Vagina (tissue), 2 donors: ENCODE measurements around the gene ISYNA1. TPM values are rescaled to one million over a fixed set of nuclear protein-coding genes. Genes with fewer than 3 reads are reported as not detected.

Experiments
- DNase-seq, 2 donors: peaks; one replicate each; pipeline ENCODE4 v3.0.0-alpha.2; 2017; ENCODE audit errors: extremely low spot score in 2 of 2
- H3K27ac ChIP-seq: fragments of 200-600 bp; sonication (generic); one replicate; pipeline ENCODE4 v1.5.1; 2019
- H3K27me3 ChIP-seq: fragments of 200-600 bp; sonication (generic); one replicate; pipeline ENCODE4 v1.5.1; 2019
- H3K36me3 ChIP-seq, 2 donors: fragments of 200-600 bp; sonication (generic); one replicate each; pipeline ENCODE4 v1.5.1; 2017 to 2019
- H3K4me1 ChIP-seq: fragments of 200-600 bp; sonication (generic); one replicate; pipeline ENCODE4 v1.5.1; 2019
- H3K4me3 ChIP-seq, 2 donors: fragments of 200-600 bp; sonication (generic); 1 replicate in 1 of 2; 2 replicates in 1 of 2; pipeline ENCODE4 v1.5.1; 2016 to 2019
- H3K9me3 ChIP-seq: fragments of 200-600 bp; sonication (generic); one replicate; pipeline ENCODE4 v1.5.1; 2019
- POLR2A ChIP-seq, 2 donors: fragments of 450-650 bp; IDR thresholded peaks; one replicate each; pipeline ENCODE4 v1.6.1; 2017; ENCODE audit warnings: antibody characterized with exemption in 2 of 2, mild to moderate bottlenecking in 2 of 2, moderate library complexity in 2 of 2
- POLR2AphosphoS5 ChIP-seq, 2 donors: sonication (generic); formaldehyde crosslinking; IDR thresholded peaks; one replicate each; pipeline ENCODE4 v1.9.0; 2017; ENCODE audit warnings: antibody characterized with exemption in 2 of 2, mild to moderate bottlenecking in 2 of 2, low read depth in 1 of 2; ENCODE audit not compliant: insufficient read depth in 1 of 2
- intact Hi-C: fragments of 100-400 bp; cut with DNase I; formaldehyde crosslinking; loops from one replicate; pipeline ENCODE4 v1.15.1; 2023
- total RNA-seq: library from RNA; depleted of rRNA; stranded (reverse); fragments of >200 nt; gene quantifications from one replicate; pipeline ENCODE4 v1.2.3, GENCODE V29; 2016
- TF ChIP-seq, protein P1 (sequence below), 3 experiments: fragments of 450-650 bp in 2 of 3; fragments of 200-600 bp in 1 of 3; sonication (generic) in 1 of 3; IDR thresholded peaks; one replicate each; pipeline ENCODE4 v1.5.1; 2017 to 2019; ENCODE audit warnings: antibody characterized with exemption in 3 of 3, mild to moderate bottlenecking in 2 of 3, moderate library complexity in 2 of 3

Gene ISYNA1
- total RNA-seq, 1 donor from 2014 or later: 57.5 TPM

DNA sequence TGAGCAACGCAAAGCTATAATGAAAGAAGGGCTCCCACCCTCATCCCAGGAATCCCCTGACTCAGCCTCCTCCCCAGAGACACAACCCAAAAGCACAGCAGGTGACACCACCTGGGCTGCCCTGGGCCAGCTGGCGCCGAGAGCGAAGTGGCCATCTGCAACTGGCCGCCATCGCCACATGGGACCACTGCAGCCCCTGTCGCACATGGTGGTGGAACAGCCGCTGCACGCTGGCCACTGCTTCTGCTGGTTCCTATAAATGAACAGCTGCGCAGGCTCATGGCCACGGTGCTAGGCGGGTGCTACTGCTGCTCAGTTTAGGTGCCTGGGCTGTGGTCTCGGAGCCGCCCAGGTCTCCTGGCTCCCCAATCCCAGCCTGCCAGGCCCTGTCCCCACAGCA lies 11.6 kb upstream of the ISYNA1 start:
- DNase-seq: no peak
- TF ChIP-seq, protein P1, sequence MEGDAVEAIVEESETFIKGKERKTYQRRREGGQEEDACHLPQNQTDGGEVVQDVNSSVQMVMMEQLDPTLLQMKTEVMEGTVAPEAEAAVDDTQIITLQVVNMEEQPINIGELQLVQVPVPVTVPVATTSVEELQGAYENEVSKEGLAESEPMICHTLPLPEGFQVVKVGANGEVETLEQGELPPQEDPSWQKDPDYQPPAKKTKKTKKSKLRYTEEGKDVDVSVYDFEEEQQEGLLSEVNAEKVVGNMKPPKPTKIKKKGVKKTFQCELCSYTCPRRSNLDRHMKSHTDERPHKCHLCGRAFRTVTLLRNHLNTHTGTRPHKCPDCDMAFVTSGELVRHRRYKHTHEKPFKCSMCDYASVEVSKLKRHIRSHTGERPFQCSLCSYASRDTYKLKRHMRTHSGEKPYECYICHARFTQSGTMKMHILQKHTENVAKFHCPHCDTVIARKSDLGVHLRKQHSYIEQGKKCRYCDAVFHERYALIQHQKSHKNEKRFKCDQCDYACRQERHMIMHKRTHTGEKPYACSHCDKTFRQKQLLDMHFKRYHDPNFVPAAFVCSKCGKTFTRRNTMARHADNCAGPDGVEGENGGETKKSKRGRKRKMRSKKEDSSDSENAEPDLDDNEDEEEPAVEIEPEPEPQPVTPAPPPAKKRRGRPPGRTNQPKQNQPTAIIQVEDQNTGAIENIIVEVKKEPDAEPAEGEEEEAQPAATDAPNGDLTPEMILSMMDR (IDR thresholded peaks at IDR 0.05): no peak
- TF ChIP-seq POLR2A (IDR thresholded peaks at IDR 0.05) (no peak), POLR2AphosphoS5 (IDR thresholded peaks at IDR 0.05; ENCODE audit: insufficient read depth in 1 of 2, low read depth in 1 of 2) (no peak)
- Histone ChIP-seq H3K4me3 (no peak overlapping the region), H3K36me3 (peaks cover 0 to 56% of the 10 kb centered on the region in 2 donors), H3K4me1 (peaks cover 10% of the 10 kb centered on the region), H3K27ac (no peak overlapping the region), H3K9me3 (no peaks in the 10 kb centered on the region), H3K27me3 (no peaks in the 10 kb centered on the region)
- intact Hi-C loops: loop anchor here (10.0 kb wide), 1 partner anchor 225 kb away; no protein-coding TSS in a partner anchor

DNA sequence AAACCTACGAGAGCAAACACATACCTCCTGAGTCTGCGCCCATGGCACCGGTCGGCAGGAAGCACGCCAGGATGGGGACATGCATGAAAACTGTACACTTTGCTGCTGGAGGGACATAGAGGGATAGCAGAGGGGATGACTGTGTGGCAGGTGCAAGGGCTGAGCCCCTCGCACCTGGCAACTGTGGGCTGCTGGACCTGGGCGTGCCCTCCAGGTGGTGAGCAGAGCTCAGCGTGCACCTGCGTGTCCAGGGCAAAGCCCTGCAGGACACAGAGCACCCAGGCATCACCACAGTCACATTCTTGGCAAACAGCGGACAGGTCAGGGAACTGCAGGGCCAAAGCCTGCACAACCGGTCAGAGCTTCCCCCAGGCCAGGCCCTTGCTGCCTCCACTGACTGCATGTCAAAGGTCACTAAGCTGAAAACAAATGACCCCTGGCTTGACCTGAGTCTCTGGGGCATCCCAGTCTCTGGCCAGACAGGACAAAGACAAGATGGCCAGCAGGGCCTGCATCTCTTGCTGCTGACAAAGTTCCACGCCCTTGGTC lies 9.0 kb upstream of the ISYNA1 start:
- H3K27ac ChIP-seq: no peak overlapping the region
- intact Hi-C loops: loop anchor here (10.0 kb wide), 1 partner anchor 228 kb away; no protein-coding TSS in a partner anchor
- H3K27me3 ChIP-seq: no peaks in the 10 kb centered on the region
- H3K9me3 ChIP-seq: no peaks in the 10 kb centered on the region
- peaks cover 0 to 66% of the 10 kb centered on the region in 2 donors for H3K36me3 ChIP-seq
- TF ChIP-seq, protein P1 (IDR thresholded peaks at IDR 0.05): no peak
- TF ChIP-seq POLR2A (IDR thresholded peaks at IDR 0.05) (no peak), POLR2AphosphoS5 (IDR thresholded peaks at IDR 0.05; ENCODE audit: insufficient read depth in 1 of 2, low read depth in 1 of 2) (no peak)
- no peak for DNase-seq
- H3K4me1 ChIP-seq: peaks cover 10% of the 10 kb centered on the region
- no peak overlapping the region for H3K4me3 ChIP-seq

DNA sequence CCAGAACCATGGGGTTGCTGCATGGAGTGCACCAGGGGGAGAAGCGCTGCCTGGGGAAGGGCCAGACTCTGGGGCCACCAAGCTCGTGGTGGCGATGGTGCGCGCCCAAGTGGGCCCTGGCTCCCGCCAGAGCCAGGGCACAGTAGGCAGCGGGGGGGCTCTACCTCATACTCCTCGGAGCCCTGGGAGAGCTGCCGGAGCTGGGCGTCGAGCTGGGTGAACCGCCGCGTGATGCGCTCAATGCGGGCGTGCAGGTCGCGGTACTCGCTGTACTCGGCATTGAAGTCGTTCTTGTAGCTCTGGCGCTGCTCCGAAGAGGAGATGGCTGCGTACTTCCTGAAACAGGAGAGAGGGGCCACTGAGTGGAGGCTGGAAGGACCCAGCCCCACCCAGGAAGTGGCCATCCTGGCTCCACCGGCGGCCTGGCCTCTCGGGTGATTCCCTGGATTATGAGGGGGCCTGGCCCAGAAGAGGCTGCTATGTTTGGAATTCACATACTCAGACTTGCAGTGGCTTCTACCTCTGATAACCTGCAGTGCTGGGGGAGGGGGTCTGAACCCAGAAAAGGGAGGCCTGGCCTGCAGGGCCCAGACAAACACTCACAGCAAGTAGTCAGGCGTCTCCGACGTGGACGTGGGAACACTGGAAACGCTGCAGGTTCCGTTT lies 8.3 kb upstream of the ISYNA1 start:
- Histone ChIP-seq H3K4me1 (peaks cover 7% of the 10 kb centered on the region), H3K27ac (no peak overlapping the region), H3K36me3 (peaks cover 0 to 62% of the 10 kb centered on the region in 2 donors), H3K4me3 (no peak overlapping the region), H3K27me3 (no peaks in the 10 kb centered on the region), H3K9me3 (no peaks in the 10 kb centered on the region)
- TF ChIP-seq, protein P1 (IDR thresholded peaks at IDR 0.05): no peak
- no peak for TF ChIP-seq POLR2AphosphoS5 (IDR thresholded peaks at IDR 0.05; ENCODE audit: insufficient read depth in 1 of 2, low read depth in 1 of 2)
- TF ChIP-seq POLR2A (IDR thresholded peaks at IDR 0.05): no peak
- DNase-seq: no peak
- intact Hi-C loops: loop anchor here (10.0 kb wide), 1 partner anchor 229 kb away; no protein-coding TSS in a partner anchor

DNA sequence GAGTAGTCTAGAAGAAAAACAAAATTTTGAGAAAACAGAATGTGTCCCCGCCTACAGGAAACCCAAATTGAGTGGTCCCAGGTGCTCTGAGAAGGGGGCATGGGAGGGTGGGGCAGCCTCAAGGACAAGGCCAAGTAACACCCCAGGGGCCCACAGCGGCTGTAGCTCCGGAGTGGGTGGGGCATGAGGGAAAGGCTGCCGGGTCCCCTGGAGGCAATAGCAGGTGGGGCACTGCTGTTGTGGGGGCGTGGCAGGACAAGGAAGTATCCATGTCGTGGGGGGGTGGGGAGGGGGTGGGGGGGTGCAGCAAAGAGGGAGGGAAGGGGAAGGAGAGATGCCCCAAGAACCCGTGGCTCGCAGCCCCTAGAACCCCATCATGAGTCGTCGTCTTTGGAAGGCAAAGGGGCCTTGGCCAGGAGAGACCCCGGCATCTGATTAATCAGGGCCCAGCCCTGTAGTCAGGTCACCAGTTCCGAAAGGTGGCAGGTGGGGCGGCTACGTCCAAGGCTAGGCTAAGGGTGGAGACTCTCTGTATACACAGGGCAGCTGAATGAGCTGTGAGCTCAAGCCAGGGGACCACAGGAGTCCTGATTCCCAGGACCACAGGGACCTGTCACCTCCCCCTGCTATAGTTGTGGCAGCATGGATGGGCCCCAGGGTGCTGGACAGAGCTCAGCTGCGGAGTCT lies 7.5 kb upstream of the ISYNA1 start:
- DNase-seq: no peak
- Histone ChIP-seq H3K27me3 (no peaks in the 10 kb centered on the region), H3K36me3 (peaks cover 0 to 55% of the 10 kb centered on the region in 2 donors), H3K9me3 (no peaks in the 10 kb centered on the region), H3K4me3 (no peak overlapping the region), H3K27ac (no peak overlapping the region), H3K4me1 (no peaks in the 10 kb centered on the region)
- intact Hi-C loops: loop anchor here (10.0 kb wide), 1 partner anchor 229 kb away; no protein-coding TSS in a partner anchor
- TF ChIP-seq, protein P1 (IDR thresholded peaks at IDR 0.05): no peak
- TF ChIP-seq POLR2A (IDR thresholded peaks at IDR 0.05) (no peak), POLR2AphosphoS5 (IDR thresholded peaks at IDR 0.05; ENCODE audit: insufficient read depth in 1 of 2, low read depth in 1 of 2) (no peak)
